Keratinocyte (primary cell): ENCODE data around the gene TRMT10A. TPM values are rescaled to one million over a fixed set of nuclear protein-coding genes. Genes with fewer than 3 reads are reported as not detected.

Source experiments
- DNase-seq: peaks from one replicate; pipeline ENCODE4 v3.0.0-alpha.2; 2011; ENCODE audit warnings: low read depth, missing footprints, low spot score
- FAIRE-seq: peaks from 2 replicates; lab custom pipeline; 2011; peaks lifted over from hg19 to GRCh38; lab: Jason Lieb, UNC
- H2AFZ ChIP-seq: 2 replicates; pipeline ENCODE4 v1.6.0; 2012; ENCODE audit warnings: low read length, control low read depth, inconsistent platforms; ENCODE audit not compliant: control insufficient read depth
- H3K27ac ChIP-seq: 2 replicates; pipeline ENCODE4 v1.5.1; 2011; ENCODE audit warnings: low read length; ENCODE audit not compliant: control insufficient read depth, insufficient read depth
- H3K27me3 ChIP-seq: 3 replicates; pipeline ENCODE4 v1.6.0; 2011; ENCODE audit warnings: low read length; ENCODE audit not compliant: control insufficient read depth, insufficient read depth; ENCODE audit errors: extremely low read depth
- H3K36me3 ChIP-seq, 2 experiments: 2 replicates in 1 of 2; 3 replicates in 1 of 2; pipeline ENCODE4 v1.5.1; 2011; ENCODE audit warnings: low read length in 2 of 2, mild to moderate bottlenecking in 1 of 2; ENCODE audit not compliant: control insufficient read depth in 2 of 2, insufficient read depth in 2 of 2; ENCODE audit errors: extremely low read depth in 1 of 2
- H3K4me1 ChIP-seq: 3 replicates; pipeline ENCODE4 v1.5.1; 2011; ENCODE audit warnings: low read length; ENCODE audit not compliant: control insufficient read depth, insufficient read depth; ENCODE audit errors: extremely low read depth
- H3K4me2 ChIP-seq: 3 replicates; pipeline ENCODE4 v1.6.0; 2011; ENCODE audit warnings: low read depth, low read length; ENCODE audit not compliant: control insufficient read depth, insufficient read depth; ENCODE audit errors: extremely low read depth
- H3K4me3 ChIP-seq, 3 experiments: fragments of 200-600 bp in 1 of 3; sonication (generic) in 1 of 3; 2 replicates in 2 of 3; 3 replicates in 1 of 3; pipeline ENCODE4 v1.5.1; 2011 to 2016; ENCODE audit warnings: low read length in 3 of 3, mild to moderate bottlenecking in 3 of 3, control low read depth in 2 of 3, inconsistent platforms in 1 of 3, low read depth in 1 of 3, mixed read lengths in 1 of 3, mixed run types in 1 of 3, moderate library complexity in 1 of 3; ENCODE audit not compliant: control insufficient read depth in 2 of 3, insufficient read depth in 2 of 3; ENCODE audit errors: extremely low read depth in 1 of 3
- H3K79me2 ChIP-seq: 2 replicates; pipeline ENCODE4 v1.6.0; 2012; ENCODE audit warnings: low read length; ENCODE audit not compliant: control insufficient read depth, insufficient read depth
- H3K9ac ChIP-seq: 3 replicates; pipeline ENCODE4 v1.6.0; 2011; ENCODE audit warnings: low read length; ENCODE audit not compliant: control insufficient read depth, insufficient read depth; ENCODE audit errors: extremely low read depth
- H3K9me1 ChIP-seq: 3 replicates; pipeline ENCODE4 v1.6.0; 2011; ENCODE audit warnings: low read length; ENCODE audit not compliant: control insufficient read depth, insufficient read depth; ENCODE audit errors: extremely low read depth
- H3K9me3 ChIP-seq: 2 replicates; pipeline ENCODE4 v1.5.1; 2012; ENCODE audit warnings: low read depth, low read length; ENCODE audit not compliant: control insufficient read depth
- H4K20me1 ChIP-seq: 3 replicates; pipeline ENCODE4 v1.6.0; 2011; ENCODE audit warnings: low read length; ENCODE audit not compliant: control insufficient read depth, insufficient read depth; ENCODE audit errors: extremely low read depth
- CTCF ChIP-seq, 3 experiments: IDR thresholded peaks in 1 of 3; conservative IDR thresholded peaks in 1 of 3; optimal IDR thresholded peaks in 1 of 3; 2 replicates in 2 of 3; 3 replicates in 1 of 3; pipeline versions ENCODE3 to v1.5.1; 2011; ENCODE audit warnings: low read length in 3 of 3, mild to moderate bottlenecking in 3 of 3, moderate library complexity in 2 of 3, control low read depth in 1 of 3, inconsistent platforms in 1 of 3; ENCODE audit not compliant: insufficient read depth in 2 of 3; ENCODE audit errors: extremely low read depth in 1 of 3
- EZH2 ChIP-seq: IDR thresholded peaks from one replicate; pipeline ENCODE4 v1.6.1; 2012; ENCODE audit warnings: inconsistent platforms, mild to moderate bottlenecking, low read length, moderate library complexity
- dilution Hi-C: fragments of 300-500 bp; cut with MboI; formaldehyde crosslinking; loops from one replicate; pipeline ENCODE4 v1.7.0; 2020; ENCODE audit warnings: low sequenced_read_pairs; ENCODE audit not compliant: extremely low pct_ligation_motif_present
- polyA plus RNA-seq, 5 experiments: library from polyadenylated mRNA; depleted of rRNA in 3 of 5; stranded (reverse) in 3 of 5; stranded (forward) in 1 of 5; unstranded in 1 of 5; fragments of >200 nt; gene quantifications; 1 replicate in 1 of 5; 2 replicates in 3 of 5; 3 replicates in 1 of 5; pipeline versions ENCODE4 v1.2.1 to v1.2.3, GENCODE V29; 2011 to 2012; ENCODE audit warnings: missing spikeins in 2 of 5, low read depth in 1 of 5, low replicate concordance in 1 of 5

TRMT10A gene
- polyA plus RNA-seq, 1 donor (not counting 4 experiments of a cell fraction or from before 2014, with no cell fraction given) = 8.2 TPM

DNA sequence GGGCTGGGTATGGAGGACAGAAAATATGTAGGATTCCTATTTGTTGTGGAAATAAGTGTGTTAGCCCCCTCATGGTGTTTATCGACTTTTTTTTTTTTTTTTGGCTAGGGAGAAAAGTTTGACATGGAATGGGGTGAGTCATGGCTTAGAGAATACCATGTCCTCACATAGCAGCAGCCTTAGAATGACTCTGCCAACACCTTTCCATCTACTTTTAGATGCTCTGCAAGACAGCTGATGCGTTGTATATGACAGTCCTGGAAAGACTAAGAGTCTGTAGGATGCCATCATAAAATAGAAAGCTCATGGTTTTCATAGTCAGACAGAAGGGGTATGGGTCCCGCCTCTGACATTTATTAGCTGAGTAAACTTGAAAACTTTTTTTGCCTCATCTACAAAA lies 48.4 kb upstream of the TRMT10A start:
- Histone ChIP-seq H3K9me3 (no peaks in the 10 kb centered on the region), H2AFZ (no peak overlapping the region), H3K36me3 (no peaks in the 10 kb centered on the region), H3K9me1 (no peaks in the 10 kb centered on the region), H3K4me1 (no peaks in the 10 kb centered on the region), H3K27ac (no peak overlapping the region), H3K4me2 (no peak overlapping the region), H3K9ac (no peak overlapping the region), H3K4me3 (no peak overlapping the region), H3K79me2 (no peaks in the 10 kb centered on the region), H3K27me3 (no peaks in the 10 kb centered on the region), H4K20me1 (no peaks in the 10 kb centered on the region)
- no peak for TF ChIP-seq CTCF (optimal IDR thresholded peaks at IDR 0.05 in 1 of 3, IDR thresholded peaks at IDR 0.05 in 1 of 3, conservative IDR thresholded peaks at IDR 0.05 in 1 of 3; ENCODE audit: extremely low read depth in 1 of 3, insufficient read depth in 2 of 3, low read length in 3 of 3)
- no peak for TF ChIP-seq EZH2
- dilution Hi-C loops = no loop called here
- FAIRE-seq = no peak
- DNase-seq = no peak

DNA sequence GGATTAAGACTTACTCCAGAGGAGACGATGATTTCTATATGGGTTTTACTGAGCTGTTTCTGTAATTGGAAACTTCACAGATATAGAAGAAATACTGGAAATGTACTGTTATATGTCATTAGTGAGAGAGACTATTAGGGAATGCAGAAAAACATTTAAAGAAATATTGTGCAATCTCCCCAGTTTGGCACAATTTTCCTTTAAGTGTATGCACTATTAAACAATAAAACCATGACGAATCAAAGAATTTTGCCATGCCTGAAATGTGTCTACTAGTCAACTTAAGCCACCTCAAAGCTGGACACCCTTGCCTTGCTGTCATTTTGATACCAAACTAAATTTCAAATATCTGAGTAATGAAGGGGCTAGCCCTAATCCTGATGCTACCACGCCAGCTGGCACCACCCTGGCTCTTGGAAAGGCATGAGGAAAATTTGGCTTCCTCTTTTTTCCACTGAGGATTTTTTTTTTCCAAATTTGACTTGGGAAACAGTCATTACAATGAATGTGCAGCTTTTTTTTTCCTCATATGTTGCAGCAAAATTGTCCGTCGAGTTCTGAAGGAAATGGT lies 46.9 kb upstream of the TRMT10A start:
- DNase-seq = no peak
- no peak for TF ChIP-seq EZH2
- TF ChIP-seq CTCF (optimal IDR thresholded peaks at IDR 0.05 in 1 of 3, IDR thresholded peaks at IDR 0.05 in 1 of 3, conservative IDR thresholded peaks at IDR 0.05 in 1 of 3; ENCODE audit: extremely low read depth in 1 of 3, insufficient read depth in 2 of 3, low read length in 3 of 3) = no peak
- H3K4me1 ChIP-seq = no peaks in the 10 kb centered on the region
- H3K9me3 ChIP-seq = no peaks in the 10 kb centered on the region
- no peaks in the 10 kb centered on the region for H3K79me2 ChIP-seq
- H3K4me3 ChIP-seq = no peak overlapping the region
- no peak for FAIRE-seq
- H3K36me3 ChIP-seq = no peaks in the 10 kb centered on the region
- H3K4me2 ChIP-seq = no peak overlapping the region
- H3K9ac ChIP-seq = no peak overlapping the region
- dilution Hi-C loops = no loop called here
- no peak overlapping the region for H2AFZ ChIP-seq
- H4K20me1 ChIP-seq = no peaks in the 10 kb centered on the region
- H3K27ac ChIP-seq = no peak overlapping the region
- no peaks in the 10 kb centered on the region for H3K9me1 ChIP-seq
- H3K27me3 ChIP-seq = no peaks in the 10 kb centered on the region
